ENCODE measurements around the gene SPRED3. TPM values are rescaled to one million over a fixed set of nuclear protein-coding genes. Genes with fewer than 3 reads are reported as not detected.

SPRED3 gene
- total and polyA plus RNA-seq, 2 of the 8 experiments (the other 6 are each of a cell fraction or from before 2014, with no cell fraction given): 8.1 to 10.3 TPM

DNA sequence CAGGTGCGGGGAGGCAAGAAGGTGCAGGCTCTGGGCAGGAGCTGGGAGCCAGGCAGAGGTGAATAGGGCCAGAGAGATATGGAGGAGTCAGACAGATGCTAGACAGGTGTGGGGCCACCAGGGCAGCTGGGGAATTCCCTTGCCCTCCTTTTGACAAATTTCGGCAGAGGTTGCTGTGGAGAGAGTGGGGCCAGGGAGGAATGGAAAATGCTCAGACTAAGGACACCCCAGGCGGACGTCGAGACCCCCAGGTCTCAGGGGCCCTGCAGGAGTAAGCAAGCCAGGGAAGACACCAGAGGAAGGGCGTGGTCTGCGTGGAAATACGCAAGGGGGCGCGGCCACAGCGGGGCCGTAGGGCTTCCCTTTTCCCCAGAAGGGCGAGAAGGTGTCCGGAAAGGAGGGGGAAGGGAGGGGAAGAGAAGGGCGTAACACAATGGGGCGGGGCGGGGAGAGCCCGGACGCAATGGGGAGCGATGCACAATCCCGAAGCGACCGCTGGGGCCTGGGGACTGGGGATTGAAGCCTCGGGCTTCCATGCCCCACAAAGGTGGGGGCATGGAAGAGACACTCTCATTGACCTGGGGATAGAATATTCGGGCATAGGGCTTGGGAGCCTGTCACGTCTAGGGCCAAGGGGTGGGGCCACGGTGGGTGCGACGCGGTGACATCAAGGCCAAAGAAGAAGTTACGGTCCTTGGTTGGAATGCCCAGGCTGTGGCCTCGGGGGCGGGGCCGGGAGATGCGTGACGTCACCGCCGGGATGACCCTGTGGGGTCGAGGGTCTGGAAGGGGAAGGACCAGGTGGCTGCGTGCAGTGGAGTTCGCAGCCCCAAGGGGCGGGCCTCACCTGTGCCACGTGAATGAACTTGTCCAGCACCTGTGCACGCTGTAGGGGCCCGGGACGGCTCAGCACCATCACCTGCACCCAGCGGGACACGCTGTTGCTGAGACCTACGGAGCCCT, 29.3 kb downstream of the SPRED3 start (continued):
- TF ChIP-seq RBBP5 (IDR thresholded peaks at IDR 0.05; ENCODE audit: borderline replicate concordance, low read depth, low read length) (peak; percentile 51; the same call in 1 of the 2 replicates), SIRT6 (IDR thresholded peaks at IDR 0.05; ENCODE audit: low read length) (no peak), GABPA (IDR thresholded peaks at IDR 0.05; ENCODE audit: borderline replicate concordance, insufficient read depth, low read length) (no peak), NRF1 (IDR thresholded peaks at IDR 0.05; ENCODE audit: low read depth, low read length) (no peak), NANOG (IDR thresholded peaks at IDR 0.05; ENCODE audit: insufficient read depth, low read depth, low read length, poor library complexity, severe bottlenecking) (no peak), KDM5A (IDR thresholded peaks at IDR 0.05; ENCODE audit: low read length) (no peak), SIX5 (IDR thresholded peaks at IDR 0.05; ENCODE audit: low read depth, low read length) (no peak), CBX5 (IDR thresholded peaks at IDR 0.05; ENCODE audit: low read depth, low read length) (no peak), SP2 (IDR thresholded peaks at IDR 0.05; ENCODE audit: low read length) (no peak), KDM1A (IDR thresholded peaks at IDR 0.05; ENCODE audit: borderline replicate concordance, low read length) (no peak), MAFK (IDR thresholded peaks at IDR 0.05; ENCODE audit: low read depth, low read length) (no peak), BRCA1 (IDR thresholded peaks at IDR 0.05; ENCODE audit: low read depth, low read length) (no peak)
- TF ChIP-seq, protein P1, sequence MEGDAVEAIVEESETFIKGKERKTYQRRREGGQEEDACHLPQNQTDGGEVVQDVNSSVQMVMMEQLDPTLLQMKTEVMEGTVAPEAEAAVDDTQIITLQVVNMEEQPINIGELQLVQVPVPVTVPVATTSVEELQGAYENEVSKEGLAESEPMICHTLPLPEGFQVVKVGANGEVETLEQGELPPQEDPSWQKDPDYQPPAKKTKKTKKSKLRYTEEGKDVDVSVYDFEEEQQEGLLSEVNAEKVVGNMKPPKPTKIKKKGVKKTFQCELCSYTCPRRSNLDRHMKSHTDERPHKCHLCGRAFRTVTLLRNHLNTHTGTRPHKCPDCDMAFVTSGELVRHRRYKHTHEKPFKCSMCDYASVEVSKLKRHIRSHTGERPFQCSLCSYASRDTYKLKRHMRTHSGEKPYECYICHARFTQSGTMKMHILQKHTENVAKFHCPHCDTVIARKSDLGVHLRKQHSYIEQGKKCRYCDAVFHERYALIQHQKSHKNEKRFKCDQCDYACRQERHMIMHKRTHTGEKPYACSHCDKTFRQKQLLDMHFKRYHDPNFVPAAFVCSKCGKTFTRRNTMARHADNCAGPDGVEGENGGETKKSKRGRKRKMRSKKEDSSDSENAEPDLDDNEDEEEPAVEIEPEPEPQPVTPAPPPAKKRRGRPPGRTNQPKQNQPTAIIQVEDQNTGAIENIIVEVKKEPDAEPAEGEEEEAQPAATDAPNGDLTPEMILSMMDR (IDR thresholded peaks at IDR 0.05; ENCODE audit: control extremely low read depth in 1 of 3, insufficient read depth in 1 of 3, low read depth in 1 of 3, low read length in 3 of 3): no peak
- TF ChIP-seq, protein P2, sequence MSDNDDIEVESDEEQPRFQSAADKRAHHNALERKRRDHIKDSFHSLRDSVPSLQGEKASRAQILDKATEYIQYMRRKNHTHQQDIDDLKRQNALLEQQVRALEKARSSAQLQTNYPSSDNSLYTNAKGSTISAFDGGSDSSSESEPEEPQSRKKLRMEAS (IDR thresholded peaks at IDR 0.05): peak; percentile 66
